DMS 273 treated with DMSO at 0.1 percent for 48 hours (cell line): ENCODE results near the gene GTF2F2.
"Not testable (repeated sequence)": the region's sequence is repeated elsewhere in the genome, so short reads cannot be mapped to it uniquely, and the experiment has no call there.

Source experiments
- DNase-seq: peaks from one replicate; lab custom pipeline; 2025; lab: John Stamatoyannopoulos, UW

GTF2F2 gene

GRCh38 chr13:45218689-45219088 lies 98.4 kb downstream of the GTF2F2 start:
- DNase-seq: no peak

GRCh38 chr13:45219123-45219891 lies 99.0 kb downstream of the GTF2F2 start:
- no peak for DNase-seq

- no peak for DNase-seq
Measured at GRCh38 chr13:45219938-45220375, 99.6 kb downstream of the GTF2F2 start.

- DNase-seq: no peak
Measured at GRCh38 chr13:45220403-45220802, 100.1 kb downstream of the GTF2F2 start.

- no peak for DNase-seq
Measured at GRCh38 chr13:45222516-45222915, 102.2 kb downstream of the GTF2F2 start.

GRCh38 chr13:45222919-45223318 lies 102.6 kb downstream of the GTF2F2 start:
- DNase-seq: no peak

GRCh38 chr13:45224176-45224575 lies 103.9 kb downstream of the GTF2F2 start:
- DNase-seq: no peak

GRCh38 chr13:45225370-45225769 lies 105.1 kb downstream of the GTF2F2 start:
- DNase-seq: no peak

- DNase-seq: no peak
Measured at GRCh38 chr13:45226024-45226423, 105.7 kb downstream of the GTF2F2 start.

GRCh38 chr13:45228002-45228401 lies 107.7 kb downstream of the GTF2F2 start:
- DNase-seq: no peak

GRCh38 chr13:45229172-45229571 lies 108.9 kb downstream of the GTF2F2 start:
- no peak for DNase-seq

- no peak for DNase-seq
Measured at GRCh38 chr13:45231305-45231704, 111.0 kb downstream of the GTF2F2 start.

GRCh38 chr13:45231722-45232121 lies 111.4 kb downstream of the GTF2F2 start:
- DNase-seq: no peak

- DNase-seq: no peak
Measured at GRCh38 chr13:45232591-45232990, 112.3 kb downstream of the GTF2F2 start.

- DNase-seq: no peak
Measured at GRCh38 chr13:45238945-45239795, 118.9 kb downstream of the GTF2F2 start.

GRCh38 chr13:45240143-45240542 lies 119.8 kb downstream of the GTF2F2 start:
- DNase-seq: no peak

GRCh38 chr13:45242070-45242469 lies 121.8 kb downstream of the GTF2F2 start:
- DNase-seq: peak; percentile 27

GRCh38 chr13:45242524-45242923 lies 122.2 kb downstream of the GTF2F2 start:
- DNase-seq: no peak

GRCh38 chr13:45243077-45243476 lies 122.8 kb downstream of the GTF2F2 start:
- DNase-seq: no peak

GRCh38 chr13:45244736-45245135 lies 124.4 kb downstream of the GTF2F2 start:
- DNase-seq: not testable (repeated sequence)

GRCh38 chr13:45249662-45250061 lies 129.4 kb downstream of the GTF2F2 start:
- no peak for DNase-seq

GRCh38 chr13:45254396-45254795 lies 134.1 kb downstream of the GTF2F2 start:
- no peak for DNase-seq
